ENCODE results near the gene GPER1. TPM values are rescaled to one million over a fixed set of nuclear protein-coding genes. Genes with fewer than 3 reads are reported as not detected.

GPER1 gene
- total RNA-seq, 1 donor from 2014 or later: 11.1 TPM

DNA sequence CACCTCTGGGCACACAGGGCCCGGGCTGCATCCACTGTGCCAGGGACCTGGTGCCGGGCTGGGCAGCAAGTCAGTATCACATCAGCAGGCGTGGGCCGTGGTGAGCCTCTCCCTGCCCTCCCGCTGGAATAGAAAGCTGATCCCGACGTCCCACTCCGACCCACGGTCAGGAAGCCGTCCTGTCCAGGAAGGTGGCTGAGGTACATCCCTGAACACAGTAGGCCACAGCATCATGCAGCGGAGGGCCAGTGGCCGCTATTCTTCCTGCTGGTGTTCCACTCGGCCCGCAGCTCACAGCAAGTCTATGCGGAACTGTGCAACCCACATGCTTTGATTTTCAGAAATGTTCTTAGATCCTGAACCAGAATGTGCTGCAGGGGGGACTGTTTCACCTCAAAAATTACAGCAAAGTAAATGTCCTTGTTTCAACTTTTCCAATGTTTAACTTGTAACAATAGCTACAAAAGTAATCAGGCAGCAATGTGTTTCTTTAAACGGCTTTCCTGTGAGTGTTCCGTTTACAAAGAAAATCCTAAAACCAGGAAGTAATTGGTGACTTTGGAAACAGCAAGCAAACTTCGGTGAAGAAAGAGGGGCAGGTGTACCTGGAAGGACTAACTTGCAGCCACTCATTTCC lies 44.2 kb upstream of the GPER1 start:
- ATAC-seq: no peak
- Histone ChIP-seq H3K27me3 (no peaks in the 10 kb centered on the region), H3K36me3 (no peaks in the 10 kb centered on the region)

DNA sequence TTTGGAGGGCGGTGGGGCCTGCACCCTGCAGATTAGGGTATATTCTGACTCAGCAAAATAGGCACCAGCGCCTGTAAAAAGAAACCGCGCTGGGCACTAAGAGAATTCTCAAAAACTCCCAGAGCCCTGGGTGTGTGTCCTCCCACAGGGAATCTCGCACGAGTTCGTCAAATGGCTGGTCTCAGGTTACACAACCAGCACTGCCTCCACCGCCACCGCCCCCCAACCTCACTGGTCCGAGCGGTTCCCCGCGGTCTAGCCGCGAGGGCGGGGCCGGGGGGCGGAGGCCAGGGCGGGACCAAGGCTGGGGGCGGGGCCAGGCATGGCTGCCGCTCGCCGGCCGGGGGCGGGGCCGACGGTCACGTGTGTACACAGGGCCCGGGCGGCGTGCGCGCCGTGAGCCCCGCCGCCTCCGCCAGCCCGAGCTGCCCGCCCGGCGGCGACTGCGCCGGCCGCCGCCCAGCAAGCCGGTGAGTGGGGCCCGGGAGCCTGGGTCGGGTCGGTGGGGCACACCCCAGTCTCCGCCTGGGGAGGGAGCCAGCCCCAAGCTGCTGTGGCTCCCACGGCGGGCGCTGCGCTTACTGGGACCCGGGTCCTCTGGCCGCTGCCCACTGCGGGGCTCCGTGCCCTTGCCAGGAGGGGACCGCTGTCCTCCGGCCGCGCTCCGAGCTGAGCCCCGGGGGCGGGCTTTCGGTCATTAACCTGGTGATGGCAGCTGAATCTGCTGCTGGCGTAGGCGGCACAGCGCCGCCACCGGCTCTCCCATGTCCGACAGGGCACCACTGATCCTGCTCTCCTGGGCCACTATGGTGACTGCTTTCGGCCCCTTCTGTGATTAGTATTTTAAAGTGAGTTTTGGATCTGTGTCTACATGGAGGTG lies 43.5 kb upstream of the GPER1 start, which contains the start of gene GPR146:
TSS of gene GPR146 (plus strand) at position 358 of the 880 bp plus-strand sequence. CDS start 12,970 bp downstream, outside the sequence.
- H3K36me3 ChIP-seq: no peaks in the 10 kb centered on the region
- no peaks in the 10 kb centered on the region for H3K27me3 ChIP-seq
- peak; percentile 97 for ATAC-seq
- H3K4me3 ChIP-seq: peak within 1 kb of the TSS; percentile 62
- intact Hi-C loops (cut with DNase I): no loop called here
- peak within 1 kb of the TSS; percentile 91 for H3K27ac ChIP-seq
- H3K9me3 ChIP-seq: no peaks in the 10 kb centered on the region
- TF ChIP-seq, protein P1, sequence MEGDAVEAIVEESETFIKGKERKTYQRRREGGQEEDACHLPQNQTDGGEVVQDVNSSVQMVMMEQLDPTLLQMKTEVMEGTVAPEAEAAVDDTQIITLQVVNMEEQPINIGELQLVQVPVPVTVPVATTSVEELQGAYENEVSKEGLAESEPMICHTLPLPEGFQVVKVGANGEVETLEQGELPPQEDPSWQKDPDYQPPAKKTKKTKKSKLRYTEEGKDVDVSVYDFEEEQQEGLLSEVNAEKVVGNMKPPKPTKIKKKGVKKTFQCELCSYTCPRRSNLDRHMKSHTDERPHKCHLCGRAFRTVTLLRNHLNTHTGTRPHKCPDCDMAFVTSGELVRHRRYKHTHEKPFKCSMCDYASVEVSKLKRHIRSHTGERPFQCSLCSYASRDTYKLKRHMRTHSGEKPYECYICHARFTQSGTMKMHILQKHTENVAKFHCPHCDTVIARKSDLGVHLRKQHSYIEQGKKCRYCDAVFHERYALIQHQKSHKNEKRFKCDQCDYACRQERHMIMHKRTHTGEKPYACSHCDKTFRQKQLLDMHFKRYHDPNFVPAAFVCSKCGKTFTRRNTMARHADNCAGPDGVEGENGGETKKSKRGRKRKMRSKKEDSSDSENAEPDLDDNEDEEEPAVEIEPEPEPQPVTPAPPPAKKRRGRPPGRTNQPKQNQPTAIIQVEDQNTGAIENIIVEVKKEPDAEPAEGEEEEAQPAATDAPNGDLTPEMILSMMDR (IDR thresholded peaks at IDR 0.05): peak; percentile 66
- H3K4me1 ChIP-seq: peaks cover 71% of the 10 kb centered on the region
- DNase-seq: peak; percentile 99

More for the DNA sequence above, 44.2 kb upstream of the GPER1 start:
- TF ChIP-seq, protein P1 (IDR thresholded peaks at IDR 0.05): no peak
- Histone ChIP-seq H3K4me3 (peak overlapping the region; percentile 48), H3K9me3 (no peaks in the 10 kb centered on the region), H3K27ac (peak overlapping the region; percentile 91), H3K4me1 (peaks cover 67% of the 10 kb centered on the region)
- intact Hi-C loops (cut with DNase I): no loop called here
- no peak for DNase-seq

DNA sequence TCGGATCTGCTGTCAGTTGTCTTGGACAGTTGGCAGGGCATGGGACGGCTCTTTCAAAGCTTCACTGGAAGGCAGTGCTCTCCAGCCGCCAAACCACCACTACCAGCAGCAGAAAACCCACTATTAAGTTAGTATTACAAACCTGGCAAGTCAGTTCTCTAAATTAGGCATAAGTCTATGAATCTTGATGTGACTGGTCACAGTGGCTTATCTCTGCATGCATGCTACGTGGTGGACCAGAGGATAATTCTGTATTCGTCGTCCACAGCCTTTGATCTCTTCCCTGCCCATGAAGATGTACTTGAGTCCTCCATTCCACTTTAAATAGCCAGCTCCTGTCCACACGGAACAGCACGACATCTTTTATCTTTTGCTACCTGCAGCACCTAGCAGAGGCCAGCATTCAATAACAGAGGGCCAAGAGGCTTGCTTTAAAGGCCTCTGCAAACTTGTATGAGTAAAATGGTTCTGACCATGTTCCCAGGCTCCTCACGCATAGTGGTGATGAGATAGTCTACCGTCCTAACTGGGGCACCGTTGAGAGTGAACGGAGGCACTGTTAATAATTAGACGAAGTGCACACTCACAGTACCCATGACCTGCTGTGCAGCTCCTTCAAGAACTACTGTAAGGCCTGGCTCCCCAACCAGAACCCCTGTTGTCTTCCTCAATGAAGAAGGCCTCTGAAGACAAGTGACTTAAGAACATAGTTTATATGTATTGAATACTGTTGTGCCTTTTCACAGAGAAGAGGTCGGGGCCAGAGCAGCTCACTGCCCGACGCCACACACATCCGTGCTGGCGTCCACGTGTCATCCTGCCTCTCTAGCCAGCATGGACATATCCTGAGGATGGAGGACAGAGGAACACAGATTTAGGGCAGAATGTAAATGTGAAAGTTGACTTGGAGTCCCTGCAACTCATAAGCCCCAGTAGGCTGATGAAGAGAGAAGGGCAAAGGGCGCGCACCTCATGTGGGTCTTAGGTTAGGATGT lies 42.5 kb upstream of the GPER1 start:
- ATAC-seq: no peak
- peaks cover 71% of the 10 kb centered on the region for H3K4me1 ChIP-seq
- no peaks in the 10 kb centered on the region for H3K9me3 ChIP-seq
- intact Hi-C loops (cut with DNase I): no loop called here
- H3K4me3 ChIP-seq: peak overlapping the region; percentile 62
- H3K27ac ChIP-seq: peak overlapping the region; percentile 81
- H3K27me3 ChIP-seq: no peaks in the 10 kb centered on the region
- no peak for DNase-seq
- no peaks in the 10 kb centered on the region for H3K36me3 ChIP-seq
- TF ChIP-seq, protein P1 (IDR thresholded peaks at IDR 0.05): no peak

DNA sequence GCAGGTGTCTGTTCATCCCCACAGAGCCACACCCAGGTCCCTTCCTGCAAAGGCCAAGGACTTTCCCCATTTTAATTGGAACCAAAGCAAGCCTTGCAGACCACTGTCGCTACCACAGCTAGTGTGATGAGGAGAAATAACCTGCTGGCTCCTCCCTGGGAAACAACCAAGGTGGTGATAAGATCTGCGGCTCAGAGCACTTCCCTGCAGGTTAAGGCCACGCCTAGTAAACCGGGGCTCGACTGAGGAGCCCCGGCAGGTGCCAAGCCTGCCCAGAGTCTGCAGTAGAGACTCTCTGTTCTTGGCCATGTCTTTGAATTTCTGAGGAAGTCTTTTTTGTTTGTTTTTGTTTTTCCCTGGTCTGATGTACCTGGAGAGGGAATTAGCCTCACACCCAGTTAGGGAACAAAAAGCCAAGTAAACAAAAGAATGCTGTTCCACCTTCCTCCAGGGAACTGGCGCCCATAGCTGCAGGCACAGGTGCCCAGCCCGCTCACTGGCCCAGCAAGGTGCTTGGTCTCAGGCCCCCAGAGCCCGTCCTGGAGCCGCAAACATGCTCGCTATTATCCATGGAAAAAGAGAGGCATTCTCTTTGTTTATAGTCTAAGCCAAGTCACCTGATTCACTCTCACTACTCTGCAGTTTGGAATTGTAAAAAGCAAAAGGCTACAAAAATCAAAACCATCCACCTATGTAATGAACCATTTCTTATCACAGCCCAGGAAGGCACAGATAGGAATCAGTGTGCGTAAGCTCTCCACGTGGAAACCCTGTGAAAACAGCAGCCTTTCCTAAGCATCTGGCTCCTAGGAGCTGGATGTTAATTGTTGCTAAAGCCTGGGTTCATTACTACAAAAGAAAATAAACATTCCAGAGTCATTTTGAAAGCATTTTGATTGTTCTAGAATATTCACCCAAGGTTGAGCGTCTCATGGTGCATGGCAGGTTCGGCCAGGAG lies 40.9 kb upstream of the GPER1 start:
- intact Hi-C loops (cut with DNase I): no loop called here
- Histone ChIP-seq H3K27ac (peak overlapping the region; percentile 11), H3K4me3 (no peak overlapping the region), H3K4me1 (peaks cover 65% of the 10 kb centered on the region), H3K27me3 (no peaks in the 10 kb centered on the region), H3K36me3 (no peaks in the 10 kb centered on the region), H3K9me3 (no peaks in the 10 kb centered on the region)
- no peak for ATAC-seq
- DNase-seq: no peak
- TF ChIP-seq, protein P1 (IDR thresholded peaks at IDR 0.05): no peak

Data from upper lobe of right lung (tissue), 1 donor.